Diencephalon (tissue), 1 donor: ENCODE results near the gene BCL2L15. TPM values are rescaled to one million over a fixed set of nuclear protein-coding genes. Genes with fewer than 3 reads are reported as not detected.

Experiments used
- total RNA-seq: library from RNA; depleted of rRNA; stranded (reverse); fragments of >200 nt; gene quantifications from one replicate; pipeline ENCODE4 v1.2.3, GENCODE V29; 2014

Gene BCL2L15
- total RNA-seq = 0.69 TPM

DNA sequence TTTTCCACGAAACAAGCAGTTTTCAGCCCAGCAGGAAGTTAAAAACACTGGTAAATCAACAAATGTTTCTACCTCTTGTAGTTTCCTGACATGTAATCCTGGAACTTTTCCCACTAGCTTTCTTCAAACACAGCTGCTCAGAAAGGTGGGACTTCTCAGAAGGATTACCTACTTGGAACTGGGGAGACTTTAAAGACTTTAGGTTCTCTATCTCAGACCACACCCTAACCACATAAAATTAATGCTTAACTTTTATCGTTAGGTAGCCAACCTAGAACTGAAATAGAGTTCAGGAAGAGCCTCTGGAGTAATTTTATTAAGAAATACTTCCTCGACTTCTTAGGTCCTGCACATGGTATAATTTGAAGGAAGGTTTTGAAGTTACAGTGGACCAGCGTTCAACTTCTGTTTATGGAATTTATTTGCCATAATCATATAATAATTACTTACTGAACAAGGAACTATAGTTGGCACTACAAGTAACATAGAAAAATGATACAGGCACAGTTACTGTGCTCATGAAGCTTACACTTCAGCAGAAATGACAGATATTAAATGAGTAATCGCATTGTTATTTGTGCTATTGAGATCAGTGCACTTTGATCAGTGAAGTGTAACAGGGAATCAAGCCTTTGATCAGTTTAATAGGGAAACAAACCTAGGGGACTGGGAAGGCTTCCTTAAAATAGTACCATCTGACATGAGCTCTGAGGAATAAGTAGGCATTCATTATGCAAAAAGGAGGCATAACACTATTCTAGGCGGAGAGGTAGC lies at the start of gene BCL2L15:
BCL2L15 (minus strand) TSS at position 180 of the 774 bp plus-strand sequence. CDS start 206 bp downstream, outside the sequence.

DNA sequence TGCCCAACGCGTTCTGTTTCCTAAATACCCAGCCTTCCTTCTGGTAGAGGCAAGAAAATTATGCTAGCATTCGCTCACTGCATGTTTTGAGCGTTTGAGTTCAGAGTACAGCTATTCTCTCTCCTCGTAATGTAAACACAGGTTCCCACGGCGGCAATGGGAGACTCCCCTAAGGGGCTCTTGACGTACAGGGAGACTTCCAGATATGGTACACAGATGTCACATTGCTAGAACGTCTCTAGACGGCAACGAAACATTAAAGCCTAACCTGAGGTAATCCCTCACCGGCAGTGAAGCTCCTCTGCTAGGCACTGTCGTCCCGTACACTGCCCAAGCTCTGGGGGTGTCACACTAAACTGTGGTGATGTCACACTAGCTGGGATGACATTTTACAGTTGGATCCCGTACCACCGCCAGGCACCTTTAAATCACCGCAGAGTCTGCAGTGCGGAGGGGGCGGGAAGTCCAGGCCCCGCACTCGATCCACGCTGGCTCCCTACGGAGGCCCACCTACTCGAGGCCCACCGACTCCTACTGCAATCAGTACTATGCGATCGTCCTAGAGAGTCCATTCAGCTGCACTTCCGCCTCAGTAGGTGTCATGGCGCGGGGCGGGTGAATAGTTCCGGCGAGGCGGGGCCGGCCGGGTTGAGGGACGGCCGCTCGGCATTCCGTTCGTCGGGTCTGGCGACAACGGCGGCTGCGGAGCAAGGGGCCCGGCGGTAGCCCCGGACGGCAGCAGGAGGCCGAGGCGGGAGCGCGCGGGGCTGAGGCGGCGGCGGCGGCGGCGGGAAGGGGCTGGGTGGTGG lies 41.8 kb upstream of the BCL2L15 start, which contains the start of gene HIPK1:
HIPK1 (plus strand) TSS at position 384 of the 809 bp plus-strand sequence.

GRCh38 chr1:113904674-113905434 lies 17.5 kb upstream of the BCL2L15 start, which contains the start of the genes AP4B1 and DCLRE1B:
AP4B1 (minus strand) TSS chr1:113904799; CDS start chr1:113904717, 82 bp downstream.
DCLRE1B (plus strand) TSS chr1:113905326; CDS start chr1:113905587, 261 bp downstream.

GRCh38 chr1:113871597-113872113 lies 15.7 kb downstream of the BCL2L15 start, which contains the start of gene PTPN22:
PTPN22 (minus strand) TSS chr1:113871712.

Other genes with a start within 250 kb of the BCL2L15 start
- 33.2 TPM for gene PHTF1, start 128.1 kb downstream of the BCL2L15 start, total RNA-seq
- 57.2 TPM for gene RSBN1, start 75.1 kb downstream of the BCL2L15 start, total RNA-seq
- 0.92 TPM for gene PTPN22, start 15.9 kb downstream of the BCL2L15 start, total RNA-seq
- gene AP4B1, start 17.2 kb upstream of the BCL2L15 start, total RNA-seq = 26.8 TPM
- gene DCLRE1B, start 17.7 kb upstream of the BCL2L15 start, total RNA-seq = 7.2 TPM
- 56.1 TPM for gene HIPK1, start 41.7 kb upstream of the BCL2L15 start, total RNA-seq
- gene OLFML3, start 91.9 kb upstream of the BCL2L15 start, total RNA-seq = 19.8 TPM